GM23338 (cell line): Measurements from ENCODE around the gene ZNF276. TPM values are rescaled to one million over a fixed set of nuclear protein-coding genes. Genes with fewer than 3 reads are reported as not detected.
"Not testable (repeated sequence)": the region's sequence is repeated elsewhere in the genome, so short reads cannot be mapped to it uniquely, and the experiment has no call there.

Experiments used
- ATAC-seq: fragments of 200-7000 bp; cut with Tn5 transposase; 3 replicates; pipeline ENCODE4 v1.9.1; 2020
- DNase-seq: peaks from one replicate; pipeline ENCODE4 v3.0.0-alpha.2; 2015; ENCODE audit warnings: low spot score
- H2AFZ ChIP-seq: fragments of 200-600 bp; sonication (generic); 2 replicates; pipeline ENCODE4 v1.8.0; 2016; ENCODE audit warnings: antibody characterized with exemption, mild to moderate bottlenecking, moderate library complexity
- H3F3A ChIP-seq: fragments of 200-600 bp; sonication (generic); replicated peaks from 2 replicates; pipeline ENCODE4 v1.8.0; 2017; ENCODE audit warnings: antibody characterized with exemption, mixed run types, low read depth
- H3K27ac ChIP-seq: fragments of 200-600 bp; sonication (generic); 2 replicates; pipeline ENCODE4 v1.6.1; 2016; ENCODE audit warnings: low read depth
- H3K27me3 ChIP-seq: fragments of 200-600 bp; sonication (generic); 2 replicates; pipeline ENCODE4 v1.8.0; 2016; ENCODE audit warnings: mild to moderate bottlenecking, mixed run types, moderate library complexity; ENCODE audit not compliant: insufficient read depth
- H3K36me3 ChIP-seq: fragments of 200-600 bp; sonication (generic); 2 replicates; pipeline ENCODE4 v1.8.0; 2016; ENCODE audit warnings: mild to moderate bottlenecking; ENCODE audit not compliant: insufficient read depth
- H3K4me1 ChIP-seq: fragments of 200-600 bp; sonication (generic); 2 replicates; pipeline ENCODE4 v1.8.0; 2016; ENCODE audit warnings: mild to moderate bottlenecking, moderate library complexity; ENCODE audit not compliant: insufficient read depth
- H3K4me2 ChIP-seq: fragments of 200-600 bp; sonication (generic); 2 replicates; pipeline ENCODE4 v1.7.1; 2017; ENCODE audit warnings: mixed run types
- H3K4me3 ChIP-seq: fragments of 200-600 bp; sonication (generic); 2 replicates; pipeline ENCODE4 v1.6.1; 2016; ENCODE audit warnings: mixed run types
- H3K79me2 ChIP-seq: fragments of 200-600 bp; sonication (generic); replicated peaks from 2 replicates; pipeline ENCODE4 v1.8.0; 2017; ENCODE audit warnings: mild to moderate bottlenecking; ENCODE audit not compliant: insufficient read depth
- H3K9me2 ChIP-seq: fragments of 200-600 bp; sonication (generic); 2 replicates; pipeline ENCODE4 v1.8.0; 2017; ENCODE audit not compliant: insufficient read depth
- H4K20me1 ChIP-seq: fragments of 200-600 bp; sonication (generic); replicated peaks from 2 replicates; pipeline ENCODE4 v1.8.0; 2017; ENCODE audit warnings: mild to moderate bottlenecking; ENCODE audit not compliant: insufficient read depth
- H3K27ac Mint-ChIP-seq: 2 replicates; pipeline ENCODE4 v1.8.0; 2020; ENCODE audit warnings: inconsistent platforms, mild to moderate bottlenecking, moderate library complexity, mixed read lengths
- H3K27me3 Mint-ChIP-seq: 3 replicates; pipeline ENCODE4 v1.8.0; 2022; ENCODE audit warnings: low read depth, mild to moderate bottlenecking, moderate library complexity, mixed read lengths, inconsistent platforms; ENCODE audit not compliant: insufficient read depth, poor library complexity
- H3K36me3 Mint-ChIP-seq: 3 replicates; pipeline ENCODE4 v1.8.0; 2021; ENCODE audit warnings: low read depth, mild to moderate bottlenecking, inconsistent platforms, moderate library complexity, mixed read lengths
- H3K4me1 Mint-ChIP-seq: 3 replicates; pipeline ENCODE4 v1.8.0; 2020; ENCODE audit warnings: mild to moderate bottlenecking, inconsistent platforms, mixed read lengths
- H3K4me3 Mint-ChIP-seq: 3 replicates; pipeline ENCODE4 v1.8.0; 2021; ENCODE audit warnings: moderate library complexity, mild to moderate bottlenecking, inconsistent platforms, mixed read lengths
- H3K9me3 Mint-ChIP-seq: 3 replicates; pipeline ENCODE4 v1.8.0; 2020; ENCODE audit warnings: moderate library complexity, mild to moderate bottlenecking, inconsistent platforms, mixed read lengths
- CREB1 ChIP-seq: fragments of 250-450 bp; sonication (Bioruptor Pico); IDR thresholded peaks from 2 replicates; pipeline ENCODE4 v1.5.0; 2020; ENCODE audit warnings: low read depth, mild to moderate bottlenecking, moderate library complexity
- CTCF ChIP-seq, 2 experiments: fragments of 200-600 bp in 1 of 2; sonication (generic) in 1 of 2; conservative IDR thresholded peaks; 2 replicates each; pipeline versions ENCODE4 v1.5.1 to v1.6.1; 2016 to 2017; ENCODE audit warnings: antibody characterized with exemption in 2 of 2, low read depth in 2 of 2, mild to moderate bottlenecking in 2 of 2, moderate library complexity in 1 of 2
- EZH2phosphoT487 ChIP-seq: fragments of 200-600 bp; sonication (generic); IDR thresholded peaks from one replicate; pipeline ENCODE4 v1.8.1; 2018; ENCODE audit warnings: antibody characterized with exemption; ENCODE audit not compliant: unreplicated experiment
- NANOG ChIP-seq: IDR thresholded peaks from 2 replicates; pipeline ENCODE4 v1.6.1; 2016; ENCODE audit warnings: antibody characterized with exemption, borderline replicate concordance
- POLR2AphosphoS5 ChIP-seq: IDR thresholded peaks from 2 replicates; pipeline ENCODE4 v1.6.1; 2016; ENCODE audit warnings: antibody characterized with exemption, low read depth
- STAT1 ChIP-seq: IDR thresholded peaks from one replicate; pipeline ENCODE4 v1.6.1; 2016; ENCODE audit warnings: antibody characterized with exemption; ENCODE audit not compliant: unreplicated experiment
- ZNF114 ChIP-seq: fragments of 250-450 bp; sonication (Bioruptor Pico); IDR thresholded peaks from 2 replicates; pipeline ENCODE4 v1.5.0; 2020; ENCODE audit warnings: mild to moderate bottlenecking, moderate library complexity
- ZNF331 ChIP-seq: fragments of 250-450 bp; sonication (Bioruptor Pico); IDR thresholded peaks from 2 replicates; pipeline ENCODE4 v1.5.0; 2020; ENCODE audit warnings: low read depth, mild to moderate bottlenecking, moderate library complexity
- polyA plus RNA-seq: library from polyadenylated mRNA; unstranded; fragments of >200 nt; fragmentation: Nextera tagmentation; extraction: Ambion mirVana; gene quantifications from 2 replicates; pipeline ENCODE4 v1.2.1, GENCODE V29; 2016
- total RNA-seq: library from RNA; depleted of rRNA; stranded (reverse); fragments of >200 nt; shearing (Covaris generic); gene quantifications from 2 replicates; pipeline ENCODE4 v1.2.3, GENCODE V29; 2014
- TF ChIP-seq, protein P1 (sequence below): fragments of 250-450 bp; sonication (Bioruptor Pico); IDR thresholded peaks from 2 replicates; pipeline ENCODE4 v1.5.0; 2020; ENCODE audit warnings: mild to moderate bottlenecking, moderate library complexity
- TF ChIP-seq, protein P2 (sequence below): IDR thresholded peaks from 2 replicates; pipeline ENCODE4 v1.6.1; 2016; ENCODE audit warnings: antibody characterized with exemption

Gene ZNF276
- total and polyA plus RNA-seq, 2 experiments from 2014 or later: 3.4 to 15.6 TPM

DNA sequence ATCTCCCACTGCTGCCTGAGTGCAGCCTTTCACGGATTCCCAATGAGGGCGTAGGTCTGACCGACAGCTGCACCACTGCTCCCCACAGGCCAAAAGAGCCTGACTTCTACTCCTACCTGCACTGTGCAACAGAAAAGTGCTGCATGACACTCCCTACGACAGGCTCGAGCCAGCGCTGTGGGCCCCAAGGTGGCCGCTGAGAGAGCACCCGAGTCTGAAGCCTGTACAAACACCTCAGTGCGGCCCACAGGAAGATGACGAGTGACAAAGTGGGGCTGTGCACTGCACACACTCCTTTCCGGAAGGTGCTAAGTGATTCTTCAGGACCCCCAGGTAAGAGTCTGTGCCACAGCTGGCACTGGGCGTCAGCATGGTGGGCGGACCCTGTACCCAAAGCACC, 53.9 kb downstream of the ZNF276 start (continued):
- TF ChIP-seq, protein P1, sequence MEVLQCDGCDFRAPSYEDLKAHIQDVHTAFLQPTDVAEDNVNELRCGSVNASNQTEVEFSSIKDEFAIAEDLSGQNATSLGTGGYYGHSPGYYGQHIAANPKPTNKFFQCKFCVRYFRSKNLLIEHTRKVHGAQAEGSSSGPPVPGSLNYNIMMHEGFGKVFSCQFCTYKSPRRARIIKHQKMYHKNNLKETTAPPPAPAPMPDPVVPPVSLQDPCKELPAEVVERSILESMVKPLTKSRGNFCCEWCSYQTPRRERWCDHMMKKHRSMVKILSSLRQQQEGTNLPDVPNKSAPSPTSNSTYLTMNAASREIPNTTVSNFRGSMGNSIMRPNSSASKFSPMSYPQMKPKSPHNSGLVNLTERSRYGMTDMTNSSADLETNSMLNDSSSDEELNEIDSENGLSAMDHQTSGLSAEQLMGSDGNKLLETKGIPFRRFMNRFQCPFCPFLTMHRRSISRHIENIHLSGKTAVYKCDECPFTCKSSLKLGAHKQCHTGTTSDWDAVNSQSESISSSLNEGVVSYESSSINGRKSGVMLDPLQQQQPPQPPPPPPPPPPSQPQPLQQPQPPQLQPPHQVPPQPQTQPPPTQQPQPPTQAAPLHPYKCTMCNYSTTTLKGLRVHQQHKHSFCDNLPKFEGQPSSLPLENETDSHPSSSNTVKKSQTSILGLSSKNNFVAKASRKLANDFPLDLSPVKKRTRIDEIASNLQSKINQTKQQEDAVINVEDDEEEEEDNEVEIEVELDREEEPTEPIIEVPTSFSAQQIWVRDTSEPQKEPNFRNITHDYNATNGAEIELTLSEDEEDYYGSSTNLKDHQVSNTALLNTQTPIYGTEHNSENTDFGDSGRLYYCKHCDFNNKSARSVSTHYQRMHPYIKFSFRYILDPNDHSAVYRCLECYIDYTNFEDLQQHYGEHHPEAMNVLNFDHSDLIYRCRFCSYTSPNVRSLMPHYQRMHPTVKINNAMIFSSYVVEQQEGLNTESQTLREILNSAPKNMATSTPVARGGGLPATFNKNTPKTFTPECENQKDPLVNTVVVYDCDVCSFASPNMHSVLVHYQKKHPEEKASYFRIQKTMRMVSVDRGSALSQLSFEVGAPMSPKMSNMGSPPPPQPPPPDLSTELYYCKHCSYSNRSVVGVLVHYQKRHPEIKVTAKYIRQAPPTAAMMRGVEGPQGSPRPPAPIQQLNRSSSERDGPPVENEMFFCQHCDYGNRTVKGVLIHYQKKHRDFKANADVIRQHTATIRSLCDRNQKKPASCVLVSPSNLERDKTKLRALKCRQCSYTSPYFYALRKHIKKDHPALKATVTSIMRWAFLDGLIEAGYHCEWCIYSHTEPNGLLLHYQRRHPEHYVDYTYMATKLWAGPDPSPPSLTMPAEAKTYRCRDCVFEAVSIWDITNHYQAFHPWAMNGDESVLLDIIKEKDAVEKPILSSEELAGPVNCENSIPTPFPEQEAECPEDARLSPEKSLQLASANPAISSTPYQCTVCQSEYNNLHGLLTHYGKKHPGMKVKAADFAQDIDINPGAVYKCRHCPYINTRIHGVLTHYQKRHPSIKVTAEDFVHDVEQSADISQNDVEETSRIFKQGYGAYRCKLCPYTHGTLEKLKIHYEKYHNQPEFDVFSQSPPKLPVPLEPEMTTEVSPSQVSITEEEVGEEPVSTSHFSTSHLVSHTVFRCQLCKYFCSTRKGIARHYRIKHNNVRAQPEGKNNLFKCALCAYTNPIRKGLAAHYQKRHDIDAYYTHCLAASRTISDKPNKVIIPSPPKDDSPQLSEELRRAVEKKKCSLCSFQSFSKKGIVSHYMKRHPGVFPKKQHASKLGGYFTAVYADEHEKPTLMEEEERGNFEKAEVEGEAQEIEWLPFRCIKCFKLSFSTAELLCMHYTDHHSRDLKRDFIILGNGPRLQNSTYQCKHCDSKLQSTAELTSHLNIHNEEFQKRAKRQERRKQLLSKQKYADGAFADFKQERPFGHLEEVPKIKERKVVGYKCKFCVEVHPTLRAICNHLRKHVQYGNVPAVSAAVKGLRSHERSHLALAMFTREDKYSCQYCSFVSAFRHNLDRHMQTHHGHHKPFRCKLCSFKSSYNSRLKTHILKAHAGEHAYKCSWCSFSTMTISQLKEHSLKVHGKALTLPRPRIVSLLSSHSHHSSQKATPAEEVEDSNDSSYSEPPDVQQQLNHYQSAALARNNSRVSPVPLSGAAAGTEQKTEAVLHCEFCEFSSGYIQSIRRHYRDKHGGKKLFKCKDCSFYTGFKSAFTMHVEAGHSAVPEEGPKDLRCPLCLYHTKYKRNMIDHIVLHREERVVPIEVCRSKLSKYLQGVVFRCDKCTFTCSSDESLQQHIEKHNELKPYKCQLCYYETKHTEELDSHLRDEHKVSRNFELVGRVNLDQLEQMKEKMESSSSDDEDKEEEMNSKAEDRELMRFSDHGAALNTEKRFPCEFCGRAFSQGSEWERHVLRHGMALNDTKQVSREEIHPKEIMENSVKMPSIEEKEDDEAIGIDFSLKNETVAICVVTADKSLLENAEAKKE (CRISPR knock-in tag): no peak
- TF ChIP-seq STAT1 (no peak), ZNF114 (CRISPR knock-in tag) (no peak)

- H3K9me2 ChIP-seq, H3K4me1 ChIP-seq, H3K27me3 Mint-ChIP-seq, H3K79me2 ChIP-seq, H3K4me3 ChIP-seq, H3F3A ChIP-seq, DNase-seq, H3K9me3 Mint-ChIP-seq, H3K4me3 Mint-ChIP-seq, H3K4me2 ChIP-seq, H2AFZ ChIP-seq, ATAC-seq, H3K27me3 ChIP-seq, H4K20me1 ChIP-seq, H3K27ac ChIP-seq, H3K27ac Mint-ChIP-seq, H3K4me1 Mint-ChIP-seq: not testable (repeated sequence)
- peaks cover 24% of the 10 kb centered on the region for H3K36me3 ChIP-seq
- H3K36me3 Mint-ChIP-seq: peaks cover 77% of the 10 kb centered on the region
Observed at GRCh38 chr16:89778211-89778610, 56.9 kb downstream of the ZNF276 start.

GRCh38 chr16:89779231-89779908, 58.0 kb downstream of the ZNF276 start:
- H3K27ac ChIP-seq: no peak overlapping the region
- TF ChIP-seq ZNF114 (CRISPR knock-in tag) (no peak), ZNF331 (CRISPR knock-in tag) (no peak), POLR2AphosphoS5 (no peak), NANOG (no peak), CTCF (conservative IDR thresholded peaks at IDR 0.05; ENCODE audit: low read depth in 2 of 2) (no peak), EZH2phosphoT487 (no peak), CREB1 (CRISPR knock-in tag) (no peak)
- TF ChIP-seq, protein P2, sequence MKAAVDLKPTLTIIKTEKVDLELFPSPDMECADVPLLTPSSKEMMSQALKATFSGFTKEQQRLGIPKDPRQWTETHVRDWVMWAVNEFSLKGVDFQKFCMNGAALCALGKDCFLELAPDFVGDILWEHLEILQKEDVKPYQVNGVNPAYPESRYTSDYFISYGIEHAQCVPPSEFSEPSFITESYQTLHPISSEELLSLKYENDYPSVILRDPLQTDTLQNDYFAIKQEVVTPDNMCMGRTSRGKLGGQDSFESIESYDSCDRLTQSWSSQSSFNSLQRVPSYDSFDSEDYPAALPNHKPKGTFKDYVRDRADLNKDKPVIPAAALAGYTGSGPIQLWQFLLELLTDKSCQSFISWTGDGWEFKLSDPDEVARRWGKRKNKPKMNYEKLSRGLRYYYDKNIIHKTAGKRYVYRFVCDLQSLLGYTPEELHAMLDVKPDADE: no peak

More at GRCh38 chr16:89779231-89779908, 58.0 kb downstream of the ZNF276 start:
- Mint-ChIP-seq H3K9me3 (no peaks in the 10 kb centered on the region), H3K27ac (peak overlapping the region; percentile 44; the same call in 1 of the 2 replicates), H3K27me3 (peaks cover 9% of the 10 kb centered on the region), H3K4me3 (no peak overlapping the region), H3K36me3 (peaks cover 70% of the 10 kb centered on the region), H3K4me1 (no peaks in the 10 kb centered on the region; the same call in 2 of the 3 replicates)
- H3K4me3 ChIP-seq: no peak overlapping the region
- H3F3A ChIP-seq: 0 out of 2 replicates have a peak, but pooled peaks cover 4% of the 10 kb centered on the region
- no peaks in the 10 kb centered on the region for H3K27me3 ChIP-seq
- no peak overlapping the region for H2AFZ ChIP-seq
- no peaks in the 10 kb centered on the region for H3K9me2 ChIP-seq
- no peaks in the 10 kb centered on the region for H3K4me1 ChIP-seq
- H3K79me2 ChIP-seq: no peaks in the 10 kb centered on the region
- no peak for ATAC-seq
- H4K20me1 ChIP-seq: no peaks in the 10 kb centered on the region; the same call in 1 of the 2 replicates
- no peak for DNase-seq
- H3K4me2 ChIP-seq: no peak overlapping the region
- peaks cover 26% of the 10 kb centered on the region for H3K36me3 ChIP-seq
